ENCODE data around the gene ATXN8OS.
"Not testable (repeated sequence)": the region's sequence is repeated elsewhere in the genome, so short reads cannot be mapped to it uniquely, and the experiment has no call there.

ATXN8OS gene

DNA sequence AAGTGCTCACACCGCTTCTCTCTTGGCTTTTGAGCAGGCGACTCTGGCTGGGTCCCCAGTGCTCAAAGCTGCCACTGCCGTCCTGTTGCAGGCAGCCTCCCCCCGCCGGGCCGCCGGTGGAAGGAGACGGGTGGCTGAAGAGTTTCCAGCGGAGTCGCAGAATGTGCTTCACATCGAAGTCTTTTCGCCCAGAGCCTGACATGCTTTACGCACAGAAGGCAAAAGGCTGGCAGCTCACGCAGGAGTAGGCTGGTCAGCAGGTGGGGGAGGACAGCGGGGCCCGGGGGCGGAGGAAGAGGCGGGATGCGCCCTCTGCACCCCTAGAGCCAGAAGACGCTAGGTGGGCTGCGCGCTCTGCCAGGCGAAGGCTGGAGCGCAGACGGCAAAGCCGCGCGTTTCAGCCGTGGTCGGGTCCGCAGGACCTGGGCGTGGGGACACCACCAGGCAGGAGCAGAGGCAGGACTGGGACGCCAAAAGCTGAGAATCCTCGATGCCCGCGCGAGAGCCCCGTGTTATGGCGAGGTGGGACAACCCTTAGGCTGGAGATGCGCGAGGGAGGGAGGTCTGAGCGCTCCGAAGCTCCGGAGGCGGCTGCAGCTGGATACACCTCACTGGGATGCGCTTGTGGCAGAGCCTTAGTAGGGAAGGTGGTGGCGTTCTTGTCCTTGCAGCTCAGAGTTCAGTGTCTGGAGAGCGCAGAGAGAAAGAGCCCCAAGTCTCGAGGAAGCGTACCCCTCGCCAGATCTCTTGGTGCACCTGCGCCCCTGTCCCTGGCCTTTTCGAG is at the start of gene ATXN8OS:
ATXN8OS (plus strand) TSS at position 329 of the 784 bp plus-strand sequence.
- DNase-seq: no peak

DNA sequence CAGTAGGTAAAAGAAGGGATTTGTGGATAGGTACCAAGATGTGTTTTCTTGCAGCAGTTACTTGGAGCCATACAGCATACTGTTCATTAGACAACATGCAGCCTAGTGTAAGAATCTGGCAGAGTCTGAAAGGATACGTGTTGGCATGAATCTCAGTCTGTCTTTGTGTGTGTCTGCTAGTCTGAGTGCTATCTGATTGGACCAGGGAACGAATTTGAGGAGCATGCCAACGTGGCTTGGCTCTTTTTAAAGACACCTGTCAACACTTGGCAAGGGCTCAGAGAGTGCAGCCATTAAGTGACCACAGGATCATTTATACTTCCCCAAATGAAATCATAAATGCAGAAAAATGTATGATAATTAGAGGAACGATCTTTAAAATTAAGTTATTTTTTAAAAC is 27.6 kb upstream of the ATXN8OS start:
- no peak for DNase-seq

DNA sequence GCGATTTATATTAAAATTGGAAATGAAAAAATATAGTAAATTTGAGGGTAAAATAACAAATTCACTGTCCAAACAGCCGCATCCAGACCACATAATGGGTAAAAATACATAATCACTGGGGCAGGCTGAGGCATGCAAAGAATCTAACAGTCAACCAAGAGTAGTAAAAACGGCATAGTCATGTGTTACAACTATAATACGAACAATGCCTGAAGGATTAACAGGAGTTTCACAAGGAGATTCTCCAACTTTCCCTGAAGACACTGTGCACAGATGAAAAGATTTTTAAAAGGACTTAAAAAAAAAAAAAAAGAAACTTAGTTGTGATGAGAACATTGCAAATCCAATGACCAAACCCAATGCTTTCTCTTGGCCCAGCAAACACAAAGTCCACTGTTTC is 20.4 kb upstream of the ATXN8OS start:
- no peak for DNase-seq

DNA sequence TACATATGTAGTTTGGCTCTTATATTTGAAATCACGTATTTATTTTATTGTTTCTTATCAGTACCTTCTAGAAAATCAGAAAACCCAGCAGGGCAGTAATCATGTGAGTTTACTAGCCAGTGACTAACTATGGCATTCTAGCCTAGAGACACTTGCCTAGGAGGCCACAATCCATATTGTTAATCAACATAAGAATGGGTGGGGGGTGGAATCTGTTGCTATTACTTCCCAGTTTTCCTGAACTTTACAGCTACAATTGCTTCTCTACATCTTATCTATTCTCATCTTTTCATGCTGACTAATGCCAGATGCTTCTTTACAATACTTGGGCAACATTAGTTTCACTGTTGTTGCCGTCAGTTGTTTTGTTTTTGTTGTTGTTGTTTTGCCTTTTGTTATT is 18.7 kb upstream of the ATXN8OS start:
- DNase-seq: no peak

DNA sequence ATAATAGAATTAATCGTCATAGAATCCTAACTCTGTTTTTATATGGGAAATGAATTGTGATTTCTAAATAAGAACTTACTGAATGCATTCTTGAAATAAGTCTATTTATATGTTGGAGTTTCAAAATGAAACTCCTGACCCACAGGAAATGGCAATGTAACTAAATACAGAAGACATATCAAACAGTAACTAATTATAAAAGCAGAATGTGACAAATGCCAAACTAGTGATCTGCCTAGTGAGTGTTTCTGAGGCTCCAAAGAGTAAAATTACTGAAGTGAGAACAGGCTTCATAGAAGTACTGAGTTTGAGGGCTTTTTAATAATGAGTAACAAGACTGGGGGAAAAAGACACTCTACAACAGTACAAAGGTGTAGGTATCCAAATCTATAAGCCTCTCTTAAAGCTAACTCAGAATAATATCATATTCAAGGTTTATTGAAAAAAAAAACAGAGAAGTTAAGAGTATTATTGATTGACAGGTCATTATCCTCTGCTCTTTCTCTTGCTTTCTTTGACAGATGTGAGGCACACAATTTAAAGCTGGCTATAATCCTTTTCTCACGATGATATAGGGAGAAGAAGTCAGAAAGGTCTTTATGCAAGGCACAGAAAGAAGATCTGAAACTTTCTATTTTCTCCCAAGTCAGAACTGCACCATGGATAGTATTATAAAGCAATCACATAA is 17.4 kb upstream of the ATXN8OS start:
- no peak for DNase-seq

DNA sequence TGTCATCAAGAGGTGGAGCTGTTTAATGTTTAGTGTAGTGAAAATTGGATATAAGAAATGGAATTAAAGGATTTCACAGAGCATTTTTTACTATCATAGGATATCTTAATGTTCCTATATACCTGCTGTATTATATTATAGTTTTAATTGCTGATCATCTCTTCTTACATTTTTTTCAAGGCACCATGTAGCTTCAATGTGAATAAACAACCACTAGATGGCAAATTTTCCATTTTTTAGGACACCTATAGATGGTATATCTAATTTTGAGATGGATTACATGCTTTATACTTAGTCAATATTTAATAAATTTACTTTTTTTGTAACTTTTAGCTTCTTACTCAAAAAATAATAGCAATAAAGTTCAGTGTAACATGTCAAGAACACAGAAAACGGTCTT is 9.0 kb upstream of the ATXN8OS start:
- peak; percentile 11 for DNase-seq

DNA sequence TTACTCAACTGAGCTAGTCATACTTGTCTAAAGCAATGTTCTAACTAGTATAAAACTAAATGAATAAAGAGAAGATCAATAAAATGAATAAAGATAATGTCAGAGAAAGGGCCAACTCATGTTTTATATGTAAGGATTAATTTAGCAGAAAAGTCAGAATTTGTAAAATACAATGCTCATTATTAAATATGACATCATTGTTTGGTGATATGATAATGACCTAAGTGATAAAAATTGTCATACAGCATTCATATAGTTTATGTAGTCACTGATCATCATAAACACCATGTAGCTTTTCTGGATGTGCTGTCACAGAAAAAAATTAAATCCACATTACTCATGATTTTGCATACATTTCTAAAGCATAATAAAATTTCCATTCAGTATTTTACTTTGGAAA is 3.1 kb upstream of the ATXN8OS start:
- DNase-seq: no peak

DNA sequence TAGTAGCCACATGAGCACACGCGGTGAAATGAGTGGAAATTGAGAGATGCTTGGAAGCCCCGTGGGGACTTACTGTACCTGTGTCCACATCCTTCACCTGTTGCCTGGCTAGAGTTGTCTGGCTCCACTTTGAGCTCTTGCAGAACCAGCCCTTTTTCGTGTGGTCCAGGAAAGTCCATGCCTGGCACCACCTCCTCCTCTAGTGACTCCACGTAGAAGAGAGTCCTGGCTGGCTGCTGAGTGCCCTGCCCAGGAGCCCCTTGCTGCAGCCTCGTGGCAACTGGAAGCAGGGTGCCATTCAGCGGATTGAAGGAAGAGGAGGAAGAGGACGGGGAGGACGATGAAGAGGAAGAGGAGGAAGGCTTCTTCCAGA is 515 bp upstream of the ATXN8OS start:
- no peak for DNase-seq

DNA sequence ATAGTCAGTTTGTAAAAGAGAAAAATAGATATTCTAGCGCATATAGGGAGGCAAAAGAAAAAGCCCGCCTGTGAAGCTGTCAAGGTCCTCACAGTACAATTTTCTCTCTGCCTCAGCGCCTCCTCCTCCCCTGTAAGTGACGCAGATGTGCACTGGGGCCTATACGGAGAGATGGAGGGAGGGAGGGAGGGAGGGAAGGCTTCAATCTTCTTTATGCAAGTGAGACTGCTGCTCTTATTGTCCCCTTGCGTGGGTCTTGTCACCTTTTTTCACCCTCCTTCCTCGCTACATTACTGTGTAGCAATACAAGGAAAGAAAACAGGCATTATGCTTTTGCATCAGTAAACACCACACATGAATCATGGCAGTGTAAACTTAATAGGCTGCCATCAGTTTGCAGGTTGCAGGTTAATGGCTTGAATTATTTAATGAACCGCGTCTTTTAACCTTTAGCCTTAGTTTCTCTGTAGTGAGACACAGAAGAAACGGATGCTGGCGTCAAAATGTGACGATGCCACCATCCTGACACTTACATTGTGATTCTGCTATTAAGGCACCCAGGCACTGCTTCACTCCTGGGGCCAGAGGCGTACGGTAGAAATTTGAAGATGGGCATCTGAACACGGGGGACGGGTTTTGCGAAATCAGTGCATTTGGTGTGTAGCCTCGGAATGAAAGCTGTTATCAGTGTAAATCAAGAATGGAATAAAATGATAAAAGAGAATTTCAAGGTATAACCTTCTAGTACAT is 905 bp downstream of the ATXN8OS start, which contains the start of gene KLHL1:
KLHL1 (minus strand) TSS at position 97 of the 750 bp plus-strand sequence. CDS start 753 bp downstream, outside the sequence.
- DNase-seq: peak; percentile 19

DNA sequence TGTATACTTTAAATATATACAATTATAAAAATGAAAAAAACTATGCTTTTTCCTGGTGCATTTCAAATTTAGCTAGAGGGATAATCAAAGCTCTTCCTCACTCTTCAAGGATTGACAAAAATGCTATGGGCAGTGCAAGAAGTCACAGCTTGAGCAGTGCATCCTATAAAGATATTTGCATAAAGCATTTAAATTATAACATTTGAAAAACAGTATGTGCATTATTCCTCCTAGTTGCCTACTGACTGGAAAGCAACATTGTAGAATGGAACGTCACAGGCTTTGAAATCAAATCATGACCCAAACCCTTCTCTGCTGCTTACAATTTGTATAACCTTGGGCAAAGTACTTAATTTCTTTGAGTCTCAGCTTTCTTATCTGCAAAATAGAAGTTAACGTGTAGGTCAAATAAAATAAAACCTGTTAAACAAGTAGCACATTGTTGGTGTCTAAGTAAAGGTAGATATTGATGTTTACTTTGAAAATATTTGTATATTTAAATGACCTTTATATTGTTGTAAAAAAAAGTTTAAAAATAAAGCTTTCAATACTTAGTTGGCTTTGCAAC is 9.8 kb downstream of the ATXN8OS start:
- DNase-seq: no peak

DNA sequence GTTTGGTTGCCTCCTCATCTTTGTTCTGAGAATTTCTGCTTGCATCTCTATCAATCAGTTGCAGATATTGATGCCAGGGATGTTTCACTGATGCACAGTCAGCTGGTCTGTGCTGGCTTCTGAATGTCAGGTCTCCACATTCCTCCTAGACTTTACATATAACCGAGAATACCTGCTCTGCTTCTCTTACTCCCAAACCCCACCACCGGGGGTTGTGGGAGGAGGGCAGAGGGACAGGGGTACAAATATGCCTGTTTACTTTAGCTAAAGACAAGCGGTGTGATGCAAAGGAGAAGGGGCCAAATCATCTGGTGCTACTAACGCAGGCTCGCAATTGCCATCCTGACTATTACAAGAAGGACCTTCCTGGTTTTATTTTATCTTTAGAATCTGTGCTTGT is 18.1 kb downstream of the ATXN8OS start:
- DNase-seq: no peak

DNA sequence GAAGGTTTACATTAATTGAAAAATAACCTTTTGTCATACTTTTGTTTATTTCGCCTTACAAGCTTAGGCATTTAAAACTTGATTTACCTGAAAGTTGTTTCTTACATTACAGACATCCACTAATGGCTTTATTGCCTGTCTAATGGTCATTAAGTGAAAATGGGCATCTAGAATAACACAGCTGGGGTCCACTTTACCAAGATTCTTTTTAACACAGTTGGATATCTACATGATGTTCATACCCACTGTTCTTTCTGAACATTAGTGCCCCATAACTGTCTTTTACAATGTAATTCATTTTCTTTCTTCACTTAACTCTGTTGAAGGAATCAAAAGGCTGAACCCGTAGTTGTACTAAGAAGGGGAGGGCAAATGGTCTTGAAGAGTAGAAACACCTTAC is 20.5 kb downstream of the ATXN8OS start:
- no peak for DNase-seq

DNA sequence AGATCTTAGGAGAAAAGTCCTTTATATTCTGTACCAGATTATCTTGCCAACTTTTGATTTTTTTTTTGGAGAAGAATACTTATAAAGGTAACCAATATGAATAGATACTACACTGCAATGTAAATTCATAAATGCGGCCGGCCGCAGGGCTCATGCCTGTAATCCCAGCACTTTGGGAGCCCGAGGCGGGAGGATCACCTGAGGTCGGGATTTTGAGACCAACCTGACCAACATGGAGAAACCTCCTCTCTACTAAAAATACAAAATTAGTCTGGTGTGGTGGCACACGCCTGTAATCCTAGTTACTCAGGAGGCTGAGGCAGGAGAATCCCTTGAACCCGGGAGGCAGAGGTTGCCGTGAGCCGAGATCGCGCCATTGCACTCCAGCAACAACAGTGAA is 35.0 kb downstream of the ATXN8OS start:
- DNase-seq: not testable (repeated sequence)

DNA sequence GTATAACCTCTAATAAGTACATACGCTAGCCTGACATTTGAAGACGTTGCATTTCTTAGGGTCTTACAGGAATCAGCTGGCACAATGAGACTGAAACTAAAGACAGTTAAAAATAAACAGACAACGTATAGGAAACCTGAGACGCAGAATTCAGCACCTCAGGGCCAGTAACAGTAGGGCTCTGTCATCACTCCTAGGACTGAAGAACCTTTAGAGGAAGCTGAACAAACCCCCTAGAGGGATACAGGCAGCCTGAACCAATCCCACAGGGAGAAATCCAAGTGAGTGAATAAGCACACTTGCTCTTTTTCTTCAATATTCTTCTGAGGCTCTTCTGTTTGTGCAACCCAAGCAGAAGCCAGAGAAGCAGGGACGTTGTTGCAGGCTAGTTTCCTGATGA is 54.5 kb downstream of the ATXN8OS start:
- DNase-seq: peak; percentile 74

DNA sequence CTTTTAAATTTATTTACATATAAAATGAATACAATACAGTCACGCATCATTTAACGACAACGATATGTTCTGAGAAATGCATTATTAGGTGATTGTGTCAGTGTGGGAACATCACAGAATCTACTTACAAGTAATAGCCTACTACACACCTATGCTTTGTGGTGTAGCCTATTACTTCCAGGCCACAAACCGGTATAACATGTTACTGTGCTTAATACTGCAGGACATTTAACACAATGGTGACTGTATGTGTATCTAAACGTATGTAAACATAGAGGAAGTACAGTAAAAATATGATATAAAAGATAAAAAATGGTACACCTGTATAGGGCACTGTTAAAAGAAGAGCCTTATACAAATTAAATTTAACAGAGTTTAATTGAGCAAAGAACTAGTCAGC is 63.1 kb downstream of the ATXN8OS start:
- DNase-seq: no peak

DNA sequence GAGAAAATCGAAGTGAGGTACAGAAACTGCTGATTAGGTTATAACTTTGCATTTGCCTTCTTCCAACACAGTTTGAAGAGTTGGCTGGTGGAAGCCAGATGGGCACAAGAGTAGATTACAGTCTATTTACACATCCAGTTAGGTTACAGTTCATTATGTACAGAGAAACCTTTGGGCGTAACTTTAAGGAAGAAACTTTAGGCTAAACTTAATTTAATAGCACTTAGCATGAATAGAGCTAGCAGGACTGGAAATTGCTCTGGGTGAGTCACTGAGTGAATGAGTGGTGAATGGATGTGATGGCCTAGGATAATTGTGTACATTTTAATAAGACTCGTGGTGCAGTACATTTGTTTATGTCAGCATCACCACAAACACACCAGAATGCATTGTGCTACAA is 63.5 kb downstream of the ATXN8OS start:
- DNase-seq: peak; percentile 10

DNA sequence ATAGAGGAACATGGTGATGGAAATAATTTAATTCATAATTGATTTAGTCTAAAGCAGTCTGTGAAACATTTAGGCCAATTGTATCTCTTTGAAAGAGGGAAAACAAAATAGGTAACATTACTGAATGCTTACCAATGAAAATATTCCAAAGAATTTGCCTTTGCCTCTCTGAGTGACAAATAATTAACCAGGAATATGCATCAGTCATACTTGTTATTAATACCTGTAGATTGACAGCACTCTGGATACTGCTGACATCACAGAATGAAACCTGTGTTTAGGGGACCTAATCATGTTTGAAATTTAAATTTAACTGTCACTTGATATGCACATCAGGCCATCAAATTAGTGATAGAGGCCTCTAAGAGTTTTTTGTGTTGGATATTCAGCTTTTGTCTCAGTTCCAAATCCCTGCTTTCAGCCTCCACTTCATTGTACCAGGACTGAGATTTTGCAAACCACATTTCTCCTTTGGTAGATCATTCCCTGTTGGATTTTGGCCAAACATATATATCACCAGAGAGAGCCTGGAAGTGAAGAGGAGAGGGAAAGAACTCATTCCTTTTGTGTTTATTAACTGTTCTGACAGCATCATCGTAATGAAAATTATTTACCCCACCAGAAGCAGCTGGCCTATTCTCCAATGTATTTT is 65.4 kb downstream of the ATXN8OS start:
- DNase-seq: no peak

DNA sequence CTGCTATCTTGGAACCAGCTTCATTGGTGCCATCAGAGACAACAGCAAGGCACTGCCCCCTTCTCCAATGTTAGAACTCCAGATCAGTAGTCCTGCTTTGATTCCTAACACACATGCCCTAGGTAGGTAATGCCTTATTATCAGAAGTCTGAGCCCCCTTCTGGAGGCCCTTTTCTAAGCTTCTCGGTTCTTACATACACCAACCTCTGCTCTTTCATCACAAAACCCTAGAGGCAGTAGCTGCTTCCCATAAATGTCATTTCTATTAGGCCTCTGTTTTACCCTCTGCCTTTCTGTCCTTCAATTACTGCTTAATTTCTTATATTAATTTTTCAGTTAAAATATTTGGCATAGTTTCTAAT is 66.0 kb downstream of the ATXN8OS start:
- DNase-seq: no peak

DNA sequence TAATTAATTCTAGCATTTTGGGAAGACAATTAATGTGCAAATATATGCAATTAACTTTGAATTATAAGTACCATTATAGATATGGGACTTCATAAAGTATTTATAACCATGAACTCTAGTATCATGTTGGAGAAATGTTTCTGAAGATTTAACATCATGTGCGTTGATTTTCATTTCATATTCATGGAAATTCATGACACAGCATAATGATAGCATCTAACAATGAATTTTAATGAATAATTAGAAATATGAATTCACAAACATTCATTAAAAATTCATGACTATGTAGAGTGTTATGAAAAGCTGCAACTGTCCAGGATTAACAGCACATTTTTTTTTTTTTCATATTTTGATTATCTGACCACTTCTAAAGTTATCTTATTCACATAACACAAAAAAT is 70.7 kb downstream of the ATXN8OS start:
- DNase-seq: no peak
